Tibial nerve (tissue), 3 donors: ENCODE measurements around the gene TUBA1A.

Source experiments
- CTCF ChIP-seq, 5 experiments: fragments of 200-600 bp in 3 of 5; fragments of 450-650 bp in 2 of 5; sonication (generic) in 3 of 5; IDR thresholded peaks; one replicate each; pipeline ENCODE4 v1.5.1; 2016 to 2019; ENCODE audit warnings: antibody characterized with exemption in 5 of 5, mild to moderate bottlenecking in 3 of 5, moderate library complexity in 2 of 5
- POLR2A ChIP-seq, 2 donors: fragments of 450-650 bp; IDR thresholded peaks; one replicate each; pipeline ENCODE4 v1.6.1; 2017; ENCODE audit warnings: antibody characterized with exemption in 2 of 2, mild to moderate bottlenecking in 2 of 2, moderate library complexity in 2 of 2

GRCh38 chr12:49232940-49233841, 44.3 kb upstream of the TUBA1A start:
- TF ChIP-seq CTCF (IDR thresholded peaks at IDR 0.05) (peak in 2 of 5 experiments; percentile 15 to 22), POLR2A (IDR thresholded peaks at IDR 0.05) (no peak)
